Measurements from ENCODE around the gene LIN28B.
"Not testable (repeated sequence)": the region's sequence is repeated elsewhere in the genome, so short reads cannot be mapped to it uniquely, and the experiment has no call there.

Gene LIN28B

DNA sequence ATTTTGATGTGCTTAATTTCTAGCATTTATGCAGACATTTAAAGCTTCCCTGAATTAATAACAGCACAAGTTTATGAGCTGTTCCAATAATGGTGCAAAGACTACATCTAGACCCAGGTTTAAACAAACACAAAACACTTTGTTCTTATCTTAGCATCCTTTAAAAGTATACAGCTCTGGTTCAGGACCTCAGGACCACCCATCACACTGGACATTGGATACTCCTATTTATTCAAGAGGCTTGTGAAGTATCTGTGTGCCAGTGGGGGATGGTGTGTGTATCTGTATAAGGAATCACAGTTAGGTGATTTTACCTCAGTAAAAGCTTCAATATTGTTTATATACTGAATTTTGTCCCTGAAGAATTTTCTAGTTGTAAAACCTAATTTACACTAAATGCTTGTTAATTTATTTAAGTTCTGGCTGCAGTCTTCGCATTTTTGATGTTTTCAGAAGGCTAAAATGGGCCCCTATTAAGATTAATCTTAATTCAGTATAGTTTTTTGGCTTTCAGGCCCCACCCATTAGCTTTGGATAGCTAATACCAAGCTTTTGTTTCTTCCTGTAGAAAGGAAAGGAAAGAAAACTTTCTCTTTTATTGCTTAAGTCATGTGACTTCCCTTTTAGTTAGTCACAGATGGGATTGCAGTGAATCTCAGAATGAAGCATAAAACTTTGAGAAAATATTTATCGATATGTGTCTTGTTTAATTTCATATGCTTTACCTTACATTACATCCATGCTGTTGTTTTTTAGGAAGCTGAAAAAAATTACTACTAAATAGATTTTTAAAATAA, 13.1 kb downstream of the LIN28B start:
- no peaks in the 10 kb centered on the region for H3K4me1 Mint-ChIP-seq (ENCODE audit: low read depth in 2 of 2)
- no peak overlapping the region for H3K27ac Mint-ChIP-seq
- H3K4me3 Mint-ChIP-seq = no peak overlapping the region
- DNase-seq = no peak
- H3K9me3 Mint-ChIP-seq = no peaks in the 10 kb centered on the region
- no peaks in the 10 kb centered on the region for H3K27me3 Mint-ChIP-seq
- no peak for ATAC-seq (replicated peaks)
- no peaks in the 10 kb centered on the region for H3K36me3 Mint-ChIP-seq (ENCODE audit: insufficient read depth)

DNA sequence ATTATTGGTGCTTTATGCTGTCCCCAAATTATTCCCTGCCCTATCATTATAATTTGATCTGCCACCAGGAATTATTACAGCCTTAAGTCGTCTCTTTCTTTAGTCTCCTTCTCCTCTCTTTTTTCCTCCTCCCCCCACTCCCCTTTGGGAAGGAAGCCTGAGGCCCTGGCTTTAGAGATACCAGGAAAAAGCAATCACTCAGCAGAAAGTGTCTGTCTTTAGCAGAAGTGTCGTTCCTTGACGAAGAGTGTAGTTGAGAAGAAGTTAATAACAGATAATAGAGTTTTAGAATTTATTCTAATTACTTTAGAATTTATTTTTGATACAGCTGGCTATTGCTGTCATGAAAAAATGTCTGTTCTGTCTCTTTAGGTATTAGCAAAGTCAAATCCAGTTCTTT, 16.5 kb downstream of the LIN28B start:
- no peaks in the 10 kb centered on the region for H3K36me3 Mint-ChIP-seq (ENCODE audit: insufficient read depth)
- H3K27me3 Mint-ChIP-seq = peaks cover 0 to 9% of the 10 kb centered on the region in 2 donors
- no peak overlapping the region for H3K4me3 Mint-ChIP-seq
- no peaks in the 10 kb centered on the region for H3K9me3 Mint-ChIP-seq
- DNase-seq = no peak
- no peaks in the 10 kb centered on the region for H3K4me1 Mint-ChIP-seq (ENCODE audit: low read depth in 2 of 2)
- ATAC-seq (replicated peaks) = no peak
- H3K27ac Mint-ChIP-seq = no peak overlapping the region

DNA sequence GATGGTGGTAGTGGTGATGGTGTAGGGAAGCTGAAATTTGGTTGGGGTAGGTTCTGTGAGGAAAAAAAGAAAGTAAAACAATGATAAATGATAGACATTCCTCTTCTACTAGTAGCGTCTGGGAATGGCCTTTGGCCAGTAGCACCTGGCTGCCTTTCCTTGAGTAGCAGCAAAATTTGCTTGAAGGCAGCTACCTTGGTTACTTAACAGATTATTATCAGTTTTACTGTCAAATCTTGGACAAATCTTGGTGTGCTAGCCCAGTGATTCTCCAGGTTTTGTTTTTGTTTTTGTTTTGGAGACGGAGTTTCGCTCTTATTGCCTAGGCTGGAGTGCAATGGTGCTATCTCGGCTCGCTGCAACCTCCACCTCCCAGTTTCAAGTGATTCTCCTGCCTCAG, 26.4 kb downstream of the LIN28B start:
- Mint-ChIP-seq H3K27ac (no peak overlapping the region), H3K36me3 (ENCODE audit: insufficient read depth) (no peaks in the 10 kb centered on the region), H3K27me3 (peaks cover 16 to 26% of the 10 kb centered on the region in 2 donors), H3K9me3 (no peaks in the 10 kb centered on the region), H3K4me3 (no peak overlapping the region), H3K4me1 (ENCODE audit: low read depth in 2 of 2) (no peaks in the 10 kb centered on the region)
- ATAC-seq (replicated peaks) = no peak
- no peak for DNase-seq

DNA sequence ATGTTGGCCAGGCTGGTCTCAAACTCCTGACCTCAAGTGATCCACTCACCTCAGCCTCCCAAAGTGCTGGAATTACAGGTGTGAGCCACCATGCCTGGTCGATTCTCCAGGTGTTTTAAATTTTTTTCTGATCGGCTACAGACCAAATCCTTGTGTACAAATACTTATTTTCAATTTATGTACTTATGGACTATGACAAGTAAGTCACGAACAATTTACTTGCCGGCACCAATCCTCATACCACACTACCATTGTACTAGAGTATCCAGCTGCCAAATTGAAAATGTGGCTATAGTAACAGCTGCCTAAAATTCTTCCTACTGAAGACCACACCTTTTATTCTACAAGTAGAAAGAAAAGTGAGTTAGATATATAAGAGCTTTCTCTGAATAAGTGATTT, 26.9 kb downstream of the LIN28B start:
- no peak overlapping the region for H3K4me3 Mint-ChIP-seq
- no peak overlapping the region for H3K27ac Mint-ChIP-seq

DNA sequence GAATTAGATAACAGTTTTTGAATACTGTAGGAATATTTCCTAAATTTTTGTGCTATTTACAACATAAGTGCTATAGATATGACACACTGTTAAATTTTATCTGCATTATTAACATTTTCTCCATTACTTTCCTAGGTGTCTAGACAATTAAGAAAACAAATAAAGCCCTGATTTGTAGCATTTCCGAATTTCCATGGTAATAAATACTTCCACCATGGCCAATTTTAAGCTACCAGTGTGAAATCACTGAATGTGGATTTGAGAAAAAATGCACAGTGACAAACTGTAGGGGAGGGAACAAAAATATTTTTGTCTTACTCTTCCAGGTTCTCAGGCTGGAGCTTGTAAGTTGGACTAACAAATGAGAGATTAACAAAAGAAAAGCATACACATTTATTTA, 27.9 kb downstream of the LIN28B start:
- ATAC-seq (replicated peaks) (no peak), DNase-seq (no peak)
- Mint-ChIP-seq H3K27me3 (peaks cover 16 to 28% of the 10 kb centered on the region in 2 donors), H3K36me3 (ENCODE audit: insufficient read depth) (no peaks in the 10 kb centered on the region), H3K4me1 (ENCODE audit: low read depth in 2 of 2) (no peaks in the 10 kb centered on the region), H3K4me3 (no peak overlapping the region), H3K9me3 (no peaks in the 10 kb centered on the region), H3K27ac (no peak overlapping the region)

More for the DNA sequence above, 26.9 kb downstream of the LIN28B start:
- no peak for ATAC-seq (replicated peaks)
- Mint-ChIP-seq H3K27me3 (peaks cover 16 to 23% of the 10 kb centered on the region in 2 donors), H3K9me3 (no peaks in the 10 kb centered on the region), H3K4me1 (ENCODE audit: low read depth in 2 of 2) (no peaks in the 10 kb centered on the region), H3K36me3 (ENCODE audit: insufficient read depth) (no peaks in the 10 kb centered on the region)
- no peak for DNase-seq

DNA sequence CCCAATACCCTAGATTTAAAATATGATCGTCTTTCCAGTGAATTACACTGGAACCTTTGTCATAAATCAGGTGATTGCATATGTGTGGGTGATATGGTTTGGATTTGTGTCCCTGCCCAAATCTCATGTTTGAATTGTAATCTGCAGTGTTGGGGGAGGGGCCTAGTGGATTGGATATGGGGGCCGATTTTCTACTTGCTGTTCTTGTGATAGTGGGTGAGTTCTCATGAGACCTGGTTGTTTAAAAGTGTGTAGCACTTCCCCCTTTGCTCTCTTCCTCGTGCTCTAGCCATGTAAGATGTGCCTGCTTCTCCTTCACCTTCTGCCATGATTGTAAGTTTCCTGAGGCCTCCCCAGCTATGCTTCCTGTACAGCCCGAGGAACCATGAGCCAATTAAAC, 29.0 kb downstream of the LIN28B start:
- DNase-seq; H3K36me3 Mint-ChIP-seq (ENCODE audit: insufficient read depth); H3K27ac Mint-ChIP-seq: not testable (repeated sequence)

DNA sequence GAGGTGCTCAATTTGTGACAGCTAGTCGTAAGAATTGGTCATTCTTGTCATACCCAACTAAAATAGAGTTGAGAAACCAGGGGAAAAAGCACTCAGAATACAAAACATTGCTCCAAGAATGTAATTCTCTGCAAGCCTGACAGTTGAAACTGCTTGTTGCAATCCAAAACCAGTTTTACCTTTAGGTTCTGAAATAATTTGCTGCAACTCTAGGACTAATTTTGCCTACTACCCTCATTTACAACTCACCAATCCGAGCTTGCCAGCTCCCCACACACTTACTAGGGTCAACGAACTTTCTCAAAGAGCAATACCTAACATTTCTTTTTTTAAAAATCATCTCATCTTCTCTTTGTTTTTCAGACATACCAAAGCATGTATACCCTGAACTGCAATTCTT, 29.7 kb downstream of the LIN28B start:
- Mint-ChIP-seq H3K9me3 (no peaks in the 10 kb centered on the region), H3K4me1 (ENCODE audit: low read depth in 2 of 2) (no peaks in the 10 kb centered on the region), H3K36me3 (ENCODE audit: insufficient read depth) (no peaks in the 10 kb centered on the region), H3K27me3 (peaks cover 12 to 19% of the 10 kb centered on the region in 2 donors), H3K27ac (no peak overlapping the region), H3K4me3 (no peak overlapping the region)
- ATAC-seq (replicated peaks) (no peak), DNase-seq (no peak)

More for the DNA sequence above, 29.0 kb downstream of the LIN28B start:
- H3K4me1 Mint-ChIP-seq (ENCODE audit: low read depth in 2 of 2); H3K9me3 Mint-ChIP-seq; H3K4me3 Mint-ChIP-seq; ATAC-seq (replicated peaks): not testable (repeated sequence)
- H3K27me3 Mint-ChIP-seq = peaks cover 16 to 26% of the 10 kb centered on the region in 2 donors

DNA sequence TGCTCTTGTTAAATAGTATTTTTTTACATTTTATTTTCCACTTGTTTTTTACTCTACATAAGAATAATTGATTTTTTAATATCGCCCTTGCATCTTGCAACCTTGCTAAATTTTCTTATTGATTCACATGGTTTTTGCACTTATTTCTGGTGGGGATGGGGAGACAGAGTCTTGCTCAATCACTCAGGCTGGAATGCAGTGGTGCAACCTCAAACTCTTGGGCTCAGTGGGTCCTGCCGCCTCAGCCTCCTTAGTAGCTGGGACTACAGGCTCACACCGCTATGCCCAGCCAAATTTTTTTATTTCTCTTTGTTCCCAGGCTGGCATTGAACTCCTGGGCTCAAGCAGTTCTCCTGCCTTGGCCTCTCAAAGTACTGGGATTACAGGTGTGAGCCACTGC, 30.3 kb downstream of the LIN28B start:
- no peaks in the 10 kb centered on the region for H3K4me1 Mint-ChIP-seq (ENCODE audit: low read depth in 2 of 2)
- DNase-seq (no peak), ATAC-seq (replicated peaks) (no peak)
- H3K36me3 Mint-ChIP-seq (ENCODE audit: insufficient read depth) = no peaks in the 10 kb centered on the region
- peaks cover 9 to 15% of the 10 kb centered on the region in 2 donors for H3K27me3 Mint-ChIP-seq
- no peaks in the 10 kb centered on the region for H3K9me3 Mint-ChIP-seq
- H3K27ac Mint-ChIP-seq = no peak overlapping the region
- H3K4me3 Mint-ChIP-seq = no peak overlapping the region

DNA sequence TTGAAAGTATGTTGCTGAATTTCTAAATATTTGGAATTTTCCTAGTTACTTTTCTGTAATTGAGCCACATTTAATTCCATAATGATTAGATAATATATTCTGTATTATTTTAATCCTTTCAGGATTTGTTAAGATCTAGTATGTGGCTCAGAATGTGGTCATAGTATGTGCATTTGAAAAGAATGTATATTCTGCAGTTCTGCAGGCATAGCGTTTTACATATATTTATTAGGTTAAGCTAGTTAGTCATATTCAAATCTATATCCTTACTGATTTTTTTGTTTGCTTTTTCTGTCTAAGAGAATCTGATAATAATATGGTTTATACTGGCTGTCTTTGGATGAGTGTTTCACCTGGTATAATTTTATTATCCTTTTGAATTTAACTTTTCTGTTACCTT, 33.2 kb downstream of the LIN28B start:
- H3K36me3 Mint-ChIP-seq (ENCODE audit: insufficient read depth) = no peaks in the 10 kb centered on the region
- H3K9me3 Mint-ChIP-seq = no peaks in the 10 kb centered on the region
- no peak overlapping the region for H3K4me3 Mint-ChIP-seq
- peaks cover 9 to 15% of the 10 kb centered on the region in 2 donors for H3K27me3 Mint-ChIP-seq
- ATAC-seq (replicated peaks) (no peak), DNase-seq (no peak)
- H3K4me1 Mint-ChIP-seq (ENCODE audit: low read depth in 2 of 2) = no peaks in the 10 kb centered on the region
- H3K27ac Mint-ChIP-seq = no peak overlapping the region

DNA sequence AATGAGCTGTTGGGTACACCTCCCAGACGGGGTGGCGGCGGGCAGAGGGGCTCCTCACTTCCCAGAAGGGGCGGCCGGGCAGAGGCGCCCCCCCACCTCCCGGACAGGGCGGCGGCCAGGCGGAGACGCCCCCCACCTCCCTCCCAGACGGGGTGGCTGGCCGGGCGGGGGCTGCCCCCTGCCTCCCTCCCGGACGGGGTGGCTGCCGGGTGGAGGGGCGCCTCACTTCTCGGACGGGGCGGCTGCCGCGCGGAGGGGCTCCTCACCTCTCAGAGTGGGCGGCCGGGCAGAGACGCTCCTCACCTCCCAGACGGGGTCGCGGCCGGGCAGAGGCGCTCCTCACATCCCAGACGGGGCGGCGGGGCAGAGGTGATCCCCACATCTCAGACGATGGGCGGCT, 34.2 kb downstream of the LIN28B start:
- DNase-seq; ATAC-seq (replicated peaks); H3K27ac Mint-ChIP-seq; H3K36me3 Mint-ChIP-seq (ENCODE audit: insufficient read depth); H3K9me3 Mint-ChIP-seq; H3K4me1 Mint-ChIP-seq (ENCODE audit: low read depth in 2 of 2); H3K4me3 Mint-ChIP-seq: not testable (repeated sequence)
- peaks cover 4 to 11% of the 10 kb centered on the region in 2 donors for H3K27me3 Mint-ChIP-seq

DNA sequence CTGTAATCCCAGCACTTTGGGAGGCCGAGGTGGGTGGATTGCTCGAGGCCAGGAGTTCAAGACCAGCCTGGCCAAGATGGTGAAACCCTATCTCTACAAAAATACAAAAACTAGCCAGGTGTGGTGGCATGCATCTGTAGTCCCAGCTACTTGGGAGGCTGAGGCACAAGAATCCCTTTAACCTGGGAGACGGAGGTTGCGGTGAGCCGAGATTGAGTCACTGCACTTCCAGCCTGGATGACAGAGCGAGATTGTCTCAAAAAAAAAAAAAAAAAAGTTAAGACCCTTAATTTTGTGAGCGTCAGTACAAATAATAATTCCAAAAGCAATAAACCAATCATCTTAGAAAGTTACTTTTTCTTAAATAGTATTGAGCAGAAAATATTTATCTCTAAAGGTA, 36.7 kb downstream of the LIN28B start:
- H3K36me3 Mint-ChIP-seq (ENCODE audit: insufficient read depth); H3K4me1 Mint-ChIP-seq (ENCODE audit: low read depth in 2 of 2); H3K9me3 Mint-ChIP-seq; H3K27me3 Mint-ChIP-seq; ATAC-seq (replicated peaks); DNase-seq; H3K4me3 Mint-ChIP-seq; H3K27ac Mint-ChIP-seq: not testable (repeated sequence)

DNA sequence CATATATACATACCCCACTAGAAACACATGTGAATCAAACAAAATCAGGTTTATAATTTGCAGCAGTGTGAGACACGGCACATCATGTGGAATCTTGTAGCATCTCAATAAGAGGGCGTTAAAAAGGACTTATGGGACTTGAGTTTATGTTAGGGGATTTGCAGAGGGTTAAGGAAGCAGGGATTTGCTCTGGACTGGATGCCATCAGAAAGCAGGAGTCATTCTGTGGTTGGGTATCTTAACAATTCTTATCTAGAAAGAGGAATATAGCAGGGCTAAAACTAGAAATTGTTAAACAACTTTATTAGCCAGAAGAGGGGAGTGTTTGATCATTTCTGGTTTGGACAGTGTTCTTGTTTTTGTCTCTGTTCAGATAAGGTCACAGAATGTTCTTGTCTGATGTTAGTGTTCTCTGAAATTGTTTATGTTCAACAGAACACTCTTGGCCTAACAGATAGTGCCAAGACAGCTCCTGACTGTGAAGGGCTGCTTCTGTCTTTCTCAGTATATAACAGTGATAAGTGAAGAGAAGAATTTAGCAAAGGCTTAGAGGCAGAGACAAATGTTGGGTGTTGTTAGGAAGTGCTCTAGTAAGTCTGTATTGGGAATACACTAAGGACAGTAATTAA, 39.2 kb downstream of the LIN28B start:
- no peak overlapping the region for H3K4me3 Mint-ChIP-seq
- no peak for ATAC-seq (replicated peaks)
- H3K27ac Mint-ChIP-seq = no peak overlapping the region
- DNase-seq = no peak
- no peaks in the 10 kb centered on the region for H3K4me1 Mint-ChIP-seq (ENCODE audit: low read depth in 2 of 2)
- H3K27me3 Mint-ChIP-seq = no peaks in the 10 kb centered on the region
- no peaks in the 10 kb centered on the region for H3K9me3 Mint-ChIP-seq
- no peaks in the 10 kb centered on the region for H3K36me3 Mint-ChIP-seq (ENCODE audit: insufficient read depth)

DNA sequence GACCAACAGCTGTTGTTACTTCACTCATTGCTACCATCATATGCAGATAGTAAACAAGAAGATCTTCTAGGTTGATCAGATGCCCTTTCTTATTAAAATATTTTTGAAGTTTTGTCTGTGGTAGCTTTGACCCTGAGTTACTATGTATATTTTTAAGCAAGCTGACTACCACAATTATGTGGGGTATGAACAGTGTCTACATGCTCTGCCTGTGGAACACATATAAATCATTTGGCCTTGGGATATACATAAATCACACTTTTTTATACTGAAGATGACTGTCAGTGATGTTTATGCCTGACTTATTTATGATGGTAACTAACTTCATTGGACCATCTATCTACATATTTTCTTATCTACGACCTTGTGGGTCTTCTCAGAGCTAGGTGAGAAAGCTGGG, 44.2 kb downstream of the LIN28B start:
- Mint-ChIP-seq H3K4me3 (no peak overlapping the region), H3K27me3 (peaks cover 11 to 28% of the 10 kb centered on the region in 2 donors), H3K27ac (no peak overlapping the region), H3K4me1 (ENCODE audit: low read depth in 2 of 2) (no peaks in the 10 kb centered on the region), H3K9me3 (no peaks in the 10 kb centered on the region), H3K36me3 (ENCODE audit: insufficient read depth) (no peaks in the 10 kb centered on the region)
- DNase-seq = no peak
- no peak for ATAC-seq (replicated peaks)

DNA sequence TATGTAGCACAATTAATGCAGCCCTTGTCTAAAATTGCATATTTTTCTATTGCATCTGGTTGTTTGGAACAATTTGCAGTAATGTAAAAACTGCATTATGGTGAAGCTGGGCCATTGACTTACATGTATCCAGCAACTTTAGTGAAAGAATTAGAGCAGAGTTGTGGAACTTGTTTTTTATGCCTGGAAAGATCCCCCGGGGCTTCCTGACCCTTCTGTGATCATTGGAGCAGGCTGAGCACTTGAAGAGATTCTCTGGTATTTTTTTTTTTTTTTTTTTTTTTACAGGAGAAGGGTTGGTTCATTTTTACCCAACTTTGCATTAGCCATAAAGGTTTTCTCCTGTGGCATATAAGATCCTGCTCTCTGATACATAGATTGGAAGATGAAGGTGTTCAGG, 45.0 kb downstream of the LIN28B start:
- no peak overlapping the region for H3K27ac Mint-ChIP-seq
- no peak for DNase-seq
- no peaks in the 10 kb centered on the region for H3K4me1 Mint-ChIP-seq (ENCODE audit: low read depth in 2 of 2)
- no peaks in the 10 kb centered on the region for H3K9me3 Mint-ChIP-seq
- no peak for ATAC-seq (replicated peaks)
- H3K36me3 Mint-ChIP-seq (ENCODE audit: insufficient read depth) = no peaks in the 10 kb centered on the region
- H3K4me3 Mint-ChIP-seq = no peak overlapping the region
- peaks cover 14 to 30% of the 10 kb centered on the region in 2 donors for H3K27me3 Mint-ChIP-seq
